GM13976 (cell line): ENCODE data around the gene IDE.

ENCODE experiments used
- DNase-seq: peaks from one replicate; pipeline ENCODE4 v3.0.0; 2012; ENCODE audit warnings: low spot score
- CTCF ChIP-seq: IDR thresholded peaks from 2 replicates; pipeline ENCODE4 v1.5.1; 2012; ENCODE audit warnings: borderline replicate concordance, mild to moderate bottlenecking; ENCODE audit not compliant: insufficient read depth; ENCODE audit errors: extremely low read depth, missing control alignments, control extremely low read depth
- in situ Hi-C: fragments of 300-500 bp; cut with MboI; formaldehyde crosslinking; loops from one replicate; pipeline ENCODE4 v1.12.0; 2022; ENCODE audit warnings: low sequenced_read_pairs, mixed read lengths, inconsistent platforms; ENCODE audit not compliant: unreplicated experiment

The IDE gene

GRCh38 chr10:92530891-92531535 is 42.9 kb downstream of the IDE start:
- in situ Hi-C loops = no loop called here
- TF ChIP-seq CTCF = no peak
- DNase-seq = no peak

- no peak for TF ChIP-seq CTCF
- no peak for DNase-seq
- in situ Hi-C loops = no loop called here
Observed at GRCh38 chr10:92530421-92530820, 43.5 kb downstream of the IDE start.

GRCh38 chr10:92527716-92528115 is 46.2 kb downstream of the IDE start:
- in situ Hi-C loops = no loop called here
- no peak for DNase-seq
- no peak for TF ChIP-seq CTCF

- no peak for DNase-seq
- in situ Hi-C loops = no loop called here
- no peak for TF ChIP-seq CTCF
Observed at GRCh38 chr10:92523639-92524038, 50.3 kb downstream of the IDE start.

GRCh38 chr10:92517034-92517655 is 56.7 kb downstream of the IDE start:
- in situ Hi-C loops = loop anchor here (10.0 kb wide), 1 partner anchor 58 kb away; the partner anchor contains the start of gene IDE
- TF ChIP-seq CTCF = peak; percentile 57

GRCh38 chr10:92508866-92509265 is 65.0 kb downstream of the IDE start:
- in situ Hi-C loops = no loop called here
- no peak for DNase-seq
- TF ChIP-seq CTCF = no peak

More at GRCh38 chr10:92517034-92517655, 56.7 kb downstream of the IDE start:
- DNase-seq = peak; percentile 68
